HG03354 (cell line): Measurements from ENCODE around the gene HP1BP3.

ENCODE experiments used
- ATAC-seq: cut with Tn5 transposase; IDR thresholded peaks from one replicate; pipeline ENCODE4 v1.9.1; 2021; ENCODE audit warnings: mild to moderate bottlenecking; ENCODE audit not compliant: unreplicated experiment, poor library complexity, severe bottlenecking

HP1BP3 gene

GRCh38 chr1:20717452-20718342 lies 69.4 kb downstream of the HP1BP3 start, which contains the start of gene KIF17:
Gene KIF17 (minus strand): TSS chr1:20718007. CDS start chr1:20717706, 301 bp downstream.
- no peak for ATAC-seq

- no peak for ATAC-seq
Measured at GRCh38 chr1:20716232-20716631, 70.9 kb downstream of the HP1BP3 start.

GRCh38 chr1:20715406-20715805 lies 71.7 kb downstream of the HP1BP3 start:
- no peak for ATAC-seq

GRCh38 chr1:20713440-20713839 lies 73.7 kb downstream of the HP1BP3 start:
- no peak for ATAC-seq

GRCh38 chr1:20712215-20712577 lies 74.9 kb downstream of the HP1BP3 start:
- ATAC-seq, result no peak

- no peak for ATAC-seq
Measured at GRCh38 chr1:20711285-20712214, 75.6 kb downstream of the HP1BP3 start.

- no peak for ATAC-seq
Measured at GRCh38 chr1:20710469-20711284, 76.4 kb downstream of the HP1BP3 start.

- no peak for ATAC-seq
Measured at GRCh38 chr1:20709868-20710267, 77.2 kb downstream of the HP1BP3 start.

GRCh38 chr1:20708891-20709290 lies 78.2 kb downstream of the HP1BP3 start:
- no peak for ATAC-seq

GRCh38 chr1:20708057-20708456 lies 79.0 kb downstream of the HP1BP3 start:
- no peak for ATAC-seq

GRCh38 chr1:20706841-20707240 lies 80.3 kb downstream of the HP1BP3 start:
- ATAC-seq, result no peak

GRCh38 chr1:20705203-20705755 lies 81.8 kb downstream of the HP1BP3 start:
- ATAC-seq, result no peak

GRCh38 chr1:20704390-20705202 lies 82.5 kb downstream of the HP1BP3 start:
- ATAC-seq, result no peak

GRCh38 chr1:20703124-20703756 lies 83.9 kb downstream of the HP1BP3 start:
- ATAC-seq, result no peak

- ATAC-seq, result no peak
Measured at GRCh38 chr1:20702416-20702815, 84.7 kb downstream of the HP1BP3 start.

- ATAC-seq, result no peak
Measured at GRCh38 chr1:20701847-20702246, 85.3 kb downstream of the HP1BP3 start.

- ATAC-seq, result no peak
Measured at GRCh38 chr1:20701446-20701845, 85.7 kb downstream of the HP1BP3 start.

- ATAC-seq, result no peak
Measured at GRCh38 chr1:20700636-20701215, 86.4 kb downstream of the HP1BP3 start.
